NOMO-1 treated with DMSO at 0.1 percent for 48 hours (cell line): ENCODE data around the gene ZNF787.
A peak's percentile ranks its signal among the peaks of the same experiment; 100 is the strongest.

Experiments used
- DNase-seq: peaks from one replicate; lab custom pipeline; 2025; ENCODE audit not compliant: unreplicated experiment; lab: John Stamatoyannopoulos, UW

Gene ZNF787

DNA sequence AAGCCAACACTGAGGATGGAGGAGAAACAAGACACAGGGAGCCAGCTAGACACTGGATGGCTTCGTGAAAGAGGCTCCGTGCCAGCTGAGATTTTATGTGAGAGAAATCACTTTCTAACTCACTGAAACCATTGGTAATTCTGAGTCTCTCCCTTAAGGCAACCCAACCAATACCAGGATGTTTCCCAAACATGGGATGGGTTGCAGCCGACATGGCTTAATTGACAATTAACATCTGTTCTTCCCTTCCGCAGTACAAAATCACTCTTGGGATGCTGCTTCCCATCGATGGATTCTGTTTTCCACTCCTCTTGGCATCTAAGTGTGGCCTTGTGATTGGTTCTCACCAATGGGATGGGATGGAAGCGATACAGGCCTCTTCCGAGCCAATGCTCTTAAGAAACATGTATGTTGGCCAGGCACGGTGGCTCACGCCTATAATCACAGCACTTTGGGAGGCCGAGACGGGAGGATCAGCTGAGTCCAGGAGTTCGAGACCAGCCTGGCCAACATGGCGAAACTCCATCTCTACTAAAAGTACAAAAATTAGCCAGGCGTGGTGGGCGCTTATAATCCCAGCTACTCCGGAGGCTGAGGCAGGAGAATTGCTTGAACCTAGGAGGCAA is 2.3 kb upstream of the ZNF787 start:
- no peak for DNase-seq

GRCh38 chr19:56120371-56121179 is 520 bp downstream of the ZNF787 start:
- peak; percentile 90 for DNase-seq

GRCh38 chr19:56120002-56120370 is 1.1 kb downstream of the ZNF787 start:
- DNase-seq: no peak

DNA sequence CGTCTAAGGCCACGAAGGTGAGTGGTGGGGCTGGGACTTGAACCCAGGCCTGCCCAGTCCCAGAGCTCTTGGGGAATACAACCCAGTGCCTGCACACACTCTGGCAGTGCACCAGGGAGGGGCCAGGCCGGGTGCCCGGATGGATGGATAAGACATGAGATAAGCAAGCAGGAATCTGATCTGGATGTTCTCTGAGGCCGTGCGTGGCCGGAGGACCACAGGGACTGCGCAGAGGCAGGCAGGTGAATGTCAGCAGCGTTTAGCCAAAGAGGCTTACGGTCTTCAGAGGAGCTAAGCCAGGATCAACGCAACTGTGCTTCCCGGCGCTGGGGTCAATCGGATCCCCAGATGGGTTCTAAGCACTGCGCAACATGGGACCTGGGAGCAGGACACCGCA is 1.5 kb downstream of the ZNF787 start:
- DNase-seq: no peak

- no peak for DNase-seq
These were observed 2.2 kb downstream of the ZNF787 start for GRCh38 chr19:56118666-56119581.

DNA sequence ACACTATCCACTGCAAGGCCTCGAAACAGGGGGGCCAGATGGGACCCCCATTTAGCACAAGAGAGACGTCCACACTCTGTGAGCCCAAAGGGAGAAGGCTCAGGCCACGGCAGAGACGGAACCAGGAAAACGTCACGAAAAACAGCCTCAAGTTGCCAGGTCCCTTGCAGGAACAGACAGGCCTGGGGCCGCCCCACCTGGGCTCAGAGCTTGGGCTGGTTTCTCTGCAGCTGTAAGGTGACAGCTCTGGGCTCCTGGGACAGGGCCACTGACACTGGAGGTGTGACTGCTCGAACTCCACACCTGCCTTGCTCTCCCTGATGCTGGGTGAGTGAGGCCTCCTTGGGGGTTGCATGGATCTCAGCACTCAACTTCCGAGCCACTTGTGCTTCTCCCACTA is 3.2 kb downstream of the ZNF787 start:
- no peak for DNase-seq

- DNase-seq: no peak
These were observed 3.7 kb downstream of the ZNF787 start for GRCh38 chr19:56117376-56117884.

GRCh38 chr19:56116606-56117005 is 4.5 kb downstream of the ZNF787 start:
- no peak for DNase-seq

DNA sequence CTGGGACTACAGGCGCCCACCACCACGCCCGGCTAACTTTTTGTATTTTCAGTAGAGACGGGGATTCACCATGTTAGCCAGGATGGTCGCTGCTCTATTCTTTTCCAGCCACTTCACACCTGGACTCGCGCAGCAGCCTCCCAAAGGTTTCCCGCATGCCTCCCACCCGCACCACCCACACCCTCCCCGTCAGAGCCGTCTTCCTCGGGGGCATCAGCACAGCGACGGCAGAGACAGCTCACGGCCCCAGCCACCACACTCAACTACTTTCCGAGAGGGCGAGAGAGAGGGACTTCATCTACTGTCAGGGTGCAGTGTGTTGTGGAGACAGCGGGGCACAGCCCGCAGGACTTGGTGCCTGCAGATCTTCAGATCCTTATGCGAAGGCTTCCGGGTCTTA is 5.6 kb downstream of the ZNF787 start:
- no peak for DNase-seq

DNA sequence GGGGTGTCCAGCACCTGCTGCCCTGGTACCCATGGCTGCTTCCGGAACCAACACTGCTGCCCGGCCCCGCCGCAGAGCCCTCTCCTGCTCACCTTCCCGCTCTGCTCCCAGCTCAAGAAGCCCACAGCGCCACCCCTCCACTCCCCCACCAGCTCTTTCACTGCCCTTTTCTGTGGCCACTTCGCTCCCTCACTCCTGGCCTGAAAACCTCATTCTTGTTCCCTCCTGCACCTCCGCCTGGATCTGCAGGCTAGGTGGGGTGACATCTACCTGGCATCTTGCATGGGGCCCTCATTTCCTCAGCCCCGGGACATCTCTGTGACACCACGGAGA is 6.4 kb downstream of the ZNF787 start:
- no peak for DNase-seq

DNA sequence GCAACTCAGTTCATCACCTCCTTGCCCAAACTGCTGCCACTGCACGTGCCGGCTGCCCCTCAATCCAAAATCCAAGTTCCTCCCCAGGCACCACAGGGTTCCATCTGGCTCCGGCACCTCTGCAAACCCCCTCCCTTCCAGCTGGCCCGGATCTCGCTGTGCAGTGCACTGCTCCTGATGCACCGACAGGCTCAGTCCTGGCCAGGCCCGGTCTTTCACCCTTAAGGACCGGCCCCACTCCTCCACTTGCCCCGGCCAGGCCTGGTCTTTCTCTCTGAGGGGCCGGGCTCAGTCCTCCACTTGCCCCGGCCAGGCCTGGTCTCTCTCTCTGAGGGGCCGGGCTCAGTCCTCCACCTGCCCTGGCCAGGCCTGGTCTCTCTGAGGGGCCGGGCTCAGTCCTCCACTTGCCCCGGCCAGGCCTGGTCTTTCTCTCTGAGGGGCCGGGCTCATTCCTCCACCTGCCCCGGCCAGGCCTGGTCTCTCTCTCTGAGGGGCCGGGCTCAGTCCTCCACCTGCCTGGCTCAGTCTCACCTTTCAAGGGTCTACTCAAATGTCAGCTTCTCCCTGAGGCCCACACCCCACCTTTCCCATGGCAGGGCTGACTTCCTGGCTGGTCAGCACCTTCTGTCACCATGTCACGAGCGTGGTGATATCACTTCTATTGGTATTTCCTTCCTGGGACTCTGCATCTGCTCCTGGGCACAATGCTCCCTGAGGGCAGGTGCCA is 6.9 kb downstream of the ZNF787 start:
- no peak for DNase-seq

GRCh38 chr19:56113074-56113632 is 7.9 kb downstream of the ZNF787 start:
- no peak for DNase-seq

GRCh38 chr19:56112313-56112709 is 8.8 kb downstream of the ZNF787 start:
- no peak for DNase-seq

DNA sequence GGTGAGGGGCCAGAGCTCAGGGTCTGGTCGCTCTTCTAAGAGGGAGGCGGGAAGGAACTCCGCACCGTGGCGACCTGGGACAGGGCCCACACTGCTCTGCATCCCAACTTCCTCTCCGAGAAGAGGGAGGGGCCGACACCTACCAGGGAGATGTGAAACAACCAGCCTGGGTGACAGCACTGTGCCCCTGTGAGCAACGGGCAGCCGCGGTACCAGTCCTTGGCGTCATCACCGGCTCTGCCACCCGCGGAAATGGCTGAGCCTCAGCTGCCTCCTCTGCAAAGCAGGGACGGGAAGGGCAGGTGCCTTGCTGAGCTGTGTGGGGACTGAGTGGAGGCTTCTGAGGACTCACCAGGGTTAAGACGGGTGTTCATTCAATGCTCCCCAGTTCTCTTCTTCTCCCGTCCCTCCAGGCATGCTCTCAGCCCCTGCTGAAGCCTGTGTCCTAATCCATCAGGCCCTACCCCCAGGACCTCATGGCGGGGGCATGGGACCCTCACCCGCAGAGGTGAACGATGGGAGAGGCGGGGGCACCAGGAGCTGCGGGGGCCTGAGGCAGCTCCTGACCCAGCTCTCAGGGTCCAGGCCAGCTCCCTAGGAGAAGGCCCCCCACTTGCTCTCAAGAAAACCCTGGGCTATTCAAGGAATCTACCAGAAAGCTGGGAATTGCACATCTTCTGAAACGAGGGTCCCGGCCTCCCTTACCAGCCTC is 9.3 kb downstream of the ZNF787 start:
- peak; percentile 75 for DNase-seq

DNA sequence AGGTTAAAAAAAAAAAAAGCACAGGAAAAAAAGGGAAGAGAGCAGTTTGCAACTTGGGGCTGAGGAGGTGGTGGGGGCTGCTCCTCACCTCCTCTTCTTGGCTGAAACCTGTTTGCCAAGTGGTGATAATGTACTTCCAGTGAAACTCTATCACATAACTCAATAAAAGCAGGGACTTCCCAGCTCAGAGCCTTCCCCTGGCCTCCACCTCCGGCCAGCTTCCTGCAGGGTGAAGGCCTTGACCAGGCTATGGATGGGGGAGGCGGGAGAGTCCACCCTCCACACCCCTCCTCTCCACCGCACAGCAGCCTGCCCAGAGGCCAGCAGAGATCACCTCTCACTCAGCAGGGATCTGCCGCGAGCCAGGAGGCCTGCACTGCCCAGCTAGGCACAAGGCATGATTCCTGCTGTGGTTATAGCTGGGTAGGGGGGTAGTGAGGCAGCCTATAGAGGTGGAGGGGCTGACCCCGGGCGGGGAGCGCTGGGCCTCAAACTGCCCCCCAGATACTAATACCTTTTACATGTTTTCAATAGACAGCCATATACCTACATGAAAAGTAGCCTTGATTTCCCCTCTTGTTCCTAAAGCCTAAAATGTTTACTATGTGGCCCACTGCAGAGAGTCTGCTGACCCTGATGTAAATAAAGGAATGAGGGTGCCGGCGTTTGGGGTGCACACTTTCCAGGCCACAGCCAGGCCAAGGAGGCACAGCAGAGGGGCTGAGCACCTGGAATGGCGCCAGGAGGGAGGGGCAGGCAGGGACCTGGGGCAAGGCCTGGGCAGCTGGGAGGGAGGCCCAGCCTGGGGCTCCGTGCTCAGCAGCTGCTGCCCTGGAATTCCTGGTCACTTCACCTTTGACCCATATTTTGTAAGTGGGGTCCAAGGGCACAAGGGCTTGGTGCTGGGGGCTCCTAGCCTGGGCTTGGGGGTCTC is 10.3 kb downstream of the ZNF787 start:
- no peak for DNase-seq

DNA sequence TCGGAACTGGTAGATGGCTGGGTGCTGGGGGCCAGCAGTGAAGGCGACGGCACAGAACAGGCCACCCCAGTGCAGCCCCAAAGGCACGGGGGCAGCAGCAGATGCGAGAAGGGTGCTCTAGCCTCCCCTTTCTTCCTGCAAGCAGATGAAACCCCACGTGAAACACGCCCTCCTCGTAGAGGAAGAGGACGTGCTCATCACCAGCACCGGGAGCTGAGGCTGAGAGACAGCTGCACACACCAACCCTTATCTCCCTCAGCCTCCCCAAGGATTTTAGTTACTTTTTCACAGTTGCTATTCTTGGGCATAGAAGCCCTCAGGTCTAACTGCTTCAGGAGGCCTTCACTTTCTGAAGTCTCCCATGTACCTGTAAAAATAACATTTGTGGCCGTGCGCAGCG is 11.9 kb downstream of the ZNF787 start:
- no peak for DNase-seq

DNA sequence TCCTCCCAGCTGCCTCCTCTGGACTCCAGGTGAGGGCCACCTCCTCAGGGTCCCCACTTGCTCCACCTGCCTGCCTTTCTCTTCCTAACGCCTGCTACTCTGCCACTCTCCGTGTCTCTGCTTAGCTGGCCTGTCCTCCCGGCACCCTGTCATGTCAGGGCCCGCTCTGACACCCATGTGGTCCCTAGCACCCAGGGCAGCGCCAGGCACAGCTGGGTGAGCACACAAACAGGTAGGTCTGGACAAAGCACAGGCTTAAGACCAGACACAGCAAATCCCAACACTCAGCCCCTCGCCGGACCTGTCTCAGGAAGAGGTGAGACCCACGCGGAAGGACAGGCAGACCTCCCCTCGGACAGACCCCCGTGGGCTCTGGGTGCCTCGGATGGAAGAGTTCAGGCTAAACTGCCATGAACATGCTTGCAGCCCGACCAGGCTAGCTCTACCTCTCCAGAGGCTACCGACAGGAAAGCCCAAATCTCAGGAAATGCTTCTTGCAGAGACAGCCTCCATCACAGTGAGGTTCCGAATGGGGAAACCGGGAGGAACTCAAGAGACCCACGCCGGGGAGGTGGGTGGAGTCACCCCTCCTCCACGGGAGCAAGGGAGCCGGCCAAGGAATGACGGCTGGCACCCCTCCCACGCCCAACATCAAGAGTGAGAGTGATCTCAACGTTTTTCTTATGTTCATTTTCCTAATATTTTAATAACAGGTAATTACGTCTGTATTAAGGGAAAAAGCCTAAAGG is 12.5 kb downstream of the ZNF787 start:
- no peak for DNase-seq

- DNase-seq: no peak
These were observed 13.3 kb downstream of the ZNF787 start for GRCh38 chr19:56107626-56108351.
